ENCODE data around the gene PITX3. TPM values are rescaled to one million over a fixed set of nuclear protein-coding genes. Genes with fewer than 3 reads are reported as not detected.

PITX3 gene
- 0.41 to 1.2 TPM (median 0.69 TPM) in 5 replicates for total RNA-seq (2022; extraction: Qiagen RNA extraction)

GRCh38 chr10:102241444-102242117 lies at the start of gene PITX3:
Gene PITX3 (minus strand): TSS chr10:102241512. CDS start chr10:102232080, 9,432 bp downstream.

GRCh38 chr10:102245082-102245931 lies 4.0 kb upstream of the PITX3 start, which contains the start of gene GBF1:
Gene GBF1 (plus strand): TSS chr10:102245532. CDS start chr10:102258939, 13,407 bp downstream.

GRCh38 chr10:102225646-102226541 lies 15.4 kb downstream of the PITX3 start, which contains the start of gene ELOVL3:
Gene ELOVL3 (plus strand): TSS chr10:102226299. CDS start chr10:102226549, 250 bp downstream.

Other genes starting within 250 kb of the PITX3 start
- gene ARMH3, start 185.3 kb downstream of the PITX3 start, total RNA-seq (2022; extraction: Qiagen RNA extraction) = 10.3 to 11.6 TPM (median 11.4 TPM) in 5 replicates
- gene HPS6, start 176.2 kb downstream of the PITX3 start, total RNA-seq (2022; extraction: Qiagen RNA extraction) = 27.3 to 38.1 TPM (median 35.3 TPM) in 5 replicates
- gene LDB1, start 121.1 kb downstream of the PITX3 start, total RNA-seq (2022; extraction: Qiagen RNA extraction) = 27.8 to 39.9 TPM (median 33.9 TPM) in 5 replicates
- 48.5 to 64.4 TPM (median 57.3 TPM) in 5 replicates for gene PPRC1, start 108.5 kb downstream of the PITX3 start, total RNA-seq (2022; extraction: Qiagen RNA extraction)
- gene NOLC1, start 89.1 kb downstream of the PITX3 start, total RNA-seq (2022; extraction: Qiagen RNA extraction) = 160 to 171 TPM (median 167 TPM) in 5 replicates
- 0.22 to 0.53 TPM (median 0.26 TPM) in 5 replicates for gene ELOVL3, start 15.2 kb downstream of the PITX3 start, total RNA-seq (2022; extraction: Qiagen RNA extraction)
- gene GBF1, start 4.0 kb upstream of the PITX3 start, total RNA-seq (2022; extraction: Qiagen RNA extraction) = 20.4 to 25.5 TPM (median 24.0 TPM) in 5 replicates
- 41.3 to 66.7 TPM (median 53.7 TPM) in 5 replicates for gene NFKB2, start 154.2 kb upstream of the PITX3 start, total RNA-seq (2022; extraction: Qiagen RNA extraction)
- 0.20 to 0.53 TPM (median 0.31 TPM) in 5 replicates for gene PSD, start 177.3 kb upstream of the PITX3 start, total RNA-seq (2022; extraction: Qiagen RNA extraction)
- gene FBXL15, start 179.3 kb upstream of the PITX3 start, total RNA-seq (2022; extraction: Qiagen RNA extraction) = 5.6 to 11.2 TPM (median 9.9 TPM) in 5 replicates
- gene CUEDC2, start 191.1 kb upstream of the PITX3 start, total RNA-seq (2022; extraction: Qiagen RNA extraction) = 61.2 to 70.8 TPM (median 65.6 TPM) in 5 replicates
- gene C10orf95, start 210.0 kb upstream of the PITX3 start, total RNA-seq (2022; extraction: Qiagen RNA extraction) = 0.08 to 0.19 TPM (median 0.12 TPM) in 4 of 5 replicates, not detected in the other

Measured in A549 treated with Mapracorat at 1 μM for 4 hours (cell line).